Activated CD4-positive, alpha-beta T cell treated with anti-CD3 and anti-CD28 coated beads for 1 hour (primary cell): ENCODE data around the gene FCER1A.
"Not testable (repeated sequence)": the region's sequence is repeated elsewhere in the genome, so short reads cannot be mapped to it uniquely, and the experiment has no call there.

Experiments
- DNase-seq: peaks from one replicate; pipeline ENCODE4 v3.0.0-alpha.2; 2020

The FCER1A gene

GRCh38 chr1:159302095-159302494 is at the start of gene FCER1A:
FCER1A (plus strand) TSS chr1:159302336; CDS start chr1:159302365, 29 bp downstream.
- DNase-seq = no peak

DNA sequence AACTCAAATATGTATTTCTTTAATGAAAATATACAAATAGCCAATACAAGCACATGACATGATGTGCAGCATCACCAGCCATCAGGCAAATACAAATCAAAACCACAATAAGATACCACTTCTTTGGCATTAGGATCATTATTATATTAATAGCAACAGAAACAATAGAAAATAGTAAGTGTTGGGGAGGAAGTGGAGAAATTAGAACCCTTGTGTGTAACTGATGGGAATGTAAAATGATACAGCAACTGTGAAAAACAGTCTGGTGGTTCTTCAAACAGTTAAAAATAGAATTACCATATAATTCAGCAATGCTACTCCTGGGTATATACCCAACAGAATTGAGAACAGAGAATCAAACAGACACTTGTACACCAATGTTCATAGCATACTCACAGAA is 40.8 kb upstream of the FCER1A start:
- no peak for DNase-seq

- no peak for DNase-seq
Measured at GRCh38 chr1:159261721-159262494, 40.2 kb upstream of the FCER1A start.

- no peak for DNase-seq
Measured at GRCh38 chr1:159266832-159267231, 35.3 kb upstream of the FCER1A start.

DNA sequence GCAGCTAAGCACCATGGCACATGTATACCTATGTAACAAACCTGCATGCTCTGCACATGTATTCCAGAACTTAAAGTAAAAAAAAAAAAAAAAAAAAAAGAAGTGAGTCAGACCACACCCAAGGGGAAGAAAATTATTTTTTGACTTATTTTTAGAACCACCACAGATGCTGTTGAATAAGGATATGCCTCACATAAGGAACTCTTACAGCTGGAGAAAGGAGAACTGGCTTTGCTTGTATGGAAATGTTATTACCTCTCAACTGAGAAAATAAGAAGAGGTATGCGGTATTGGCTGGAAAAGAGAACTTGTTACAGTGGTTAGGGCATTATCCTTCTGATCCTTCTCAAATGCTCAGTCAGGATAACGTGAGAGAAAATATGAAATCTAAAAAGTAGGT is 27.5 kb upstream of the FCER1A start:
- DNase-seq = no peak

- DNase-seq = no peak
Measured at GRCh38 chr1:159275891-159276290, 26.2 kb upstream of the FCER1A start.

- no peak for DNase-seq
Measured at GRCh38 chr1:159279773-159280172, 22.4 kb upstream of the FCER1A start.

DNA sequence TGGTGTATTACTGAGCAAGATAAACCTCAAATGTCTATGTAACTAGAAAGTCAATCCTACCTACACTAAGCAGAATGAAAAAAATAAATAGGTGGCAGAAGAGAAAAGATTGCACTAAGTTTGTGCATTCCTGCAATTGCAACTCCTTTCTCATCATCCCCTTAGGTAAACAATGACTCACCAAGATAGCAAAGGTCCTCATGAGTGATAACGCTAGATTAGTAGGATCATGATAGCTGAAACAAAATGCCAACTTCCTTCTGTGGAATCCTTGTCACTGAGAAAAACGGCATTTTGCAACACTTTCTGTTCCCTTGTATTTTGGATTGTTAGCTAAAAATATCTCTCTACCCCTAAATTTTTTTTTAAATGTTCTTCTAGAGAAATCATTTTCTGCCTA is 20.0 kb upstream of the FCER1A start:
- no peak for DNase-seq

DNA sequence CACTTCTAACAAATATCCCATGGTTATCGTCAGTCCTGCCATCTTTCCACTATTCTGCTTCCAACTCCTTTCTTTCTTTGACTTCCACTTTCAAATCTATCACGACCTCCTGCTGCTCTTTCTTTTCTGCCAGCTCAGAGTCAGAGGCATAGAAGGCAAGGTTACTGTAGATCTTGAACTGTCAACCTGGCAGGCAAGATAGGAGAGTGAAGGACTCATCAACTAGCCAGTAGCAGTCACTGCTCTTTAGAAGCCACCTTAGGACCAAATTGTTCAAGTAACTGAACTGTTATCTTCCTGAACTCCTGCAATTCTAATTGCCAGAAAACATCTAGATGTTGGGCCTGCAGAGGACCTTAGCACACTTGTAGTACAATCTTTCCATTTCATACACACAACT is 13.1 kb upstream of the FCER1A start:
- no peak for DNase-seq

DNA sequence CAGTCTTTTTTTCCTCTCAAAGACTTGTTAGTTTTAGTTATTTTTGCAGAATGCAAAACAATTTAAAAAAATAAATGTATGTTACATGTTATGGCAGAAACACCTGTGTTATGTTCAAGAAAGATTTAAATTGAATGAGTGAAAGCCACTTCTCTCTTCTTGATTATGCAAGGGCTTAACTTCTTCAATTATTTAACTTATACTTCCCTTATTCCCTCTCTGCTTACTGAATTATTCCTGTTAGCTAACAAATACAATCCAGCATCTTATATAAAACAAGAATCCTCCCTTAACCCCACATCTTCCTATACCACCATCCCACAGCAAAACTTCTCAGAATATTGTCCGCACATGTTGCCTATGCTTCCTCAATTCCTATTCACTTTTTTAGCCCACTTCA is 10.7 kb upstream of the FCER1A start:
- no peak for DNase-seq

- no peak for DNase-seq
Measured at GRCh38 chr1:159296706-159297375, 5.3 kb upstream of the FCER1A start.

GRCh38 chr1:159300146-159300545 is 2.0 kb upstream of the FCER1A start:
- no peak for DNase-seq

DNA sequence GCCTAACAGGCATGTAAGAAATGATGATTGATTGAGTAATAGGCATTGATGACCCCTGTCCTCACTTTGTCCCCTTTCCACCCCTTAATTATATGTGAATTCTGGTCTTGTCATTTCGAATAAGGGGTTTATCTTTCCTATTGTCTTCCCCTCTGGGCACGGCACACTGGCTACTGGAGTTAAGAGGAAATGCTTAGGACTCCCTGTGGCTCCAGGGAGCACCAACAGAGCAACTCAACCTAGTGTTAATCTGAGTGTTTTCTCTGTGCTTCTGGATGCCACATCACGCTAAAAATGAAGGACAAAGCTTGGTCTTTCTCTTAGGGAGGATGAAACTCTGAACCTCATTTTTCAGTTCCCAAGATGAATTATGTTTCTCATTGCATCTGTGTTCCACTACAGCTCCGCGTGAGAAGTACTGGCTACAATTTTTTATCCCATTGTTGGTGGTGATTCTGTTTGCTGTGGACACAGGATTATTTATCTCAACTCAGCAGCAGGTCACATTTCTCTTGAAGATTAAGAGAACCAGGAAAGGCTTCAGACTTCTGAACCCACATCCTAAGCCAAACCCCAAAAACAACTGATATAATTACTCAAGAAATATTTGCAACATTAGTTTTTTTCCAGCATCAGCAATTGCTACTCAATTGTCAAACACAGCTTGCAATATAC is 5.3 kb downstream of the FCER1A start:
- DNase-seq = no peak

- DNase-seq = no peak
Measured at GRCh38 chr1:159311679-159312078, 9.5 kb downstream of the FCER1A start.

DNA sequence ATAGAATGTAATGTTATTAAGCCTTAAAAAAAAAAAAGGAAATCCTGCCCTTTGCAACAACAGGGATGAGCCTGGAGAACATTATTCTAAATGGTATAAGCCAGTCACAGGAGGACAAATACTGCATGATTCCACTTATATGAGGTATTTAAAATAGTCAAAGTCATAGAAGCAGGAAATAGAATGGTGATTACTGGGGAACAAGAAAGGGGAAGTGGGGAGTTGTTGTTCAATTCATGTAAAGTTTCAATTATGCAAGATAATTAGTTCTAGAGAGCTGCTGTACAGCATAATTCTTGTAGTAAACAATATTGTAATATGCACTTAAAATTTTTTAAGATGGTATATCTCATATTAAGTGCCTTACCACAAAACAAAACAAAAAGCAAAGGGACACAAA is 13.2 kb downstream of the FCER1A start:
- no peak for DNase-seq

- no peak for DNase-seq
Measured at GRCh38 chr1:159318784-159319551, 16.8 kb downstream of the FCER1A start.

GRCh38 chr1:159334797-159335196 is 32.7 kb downstream of the FCER1A start:
- no peak for DNase-seq

DNA sequence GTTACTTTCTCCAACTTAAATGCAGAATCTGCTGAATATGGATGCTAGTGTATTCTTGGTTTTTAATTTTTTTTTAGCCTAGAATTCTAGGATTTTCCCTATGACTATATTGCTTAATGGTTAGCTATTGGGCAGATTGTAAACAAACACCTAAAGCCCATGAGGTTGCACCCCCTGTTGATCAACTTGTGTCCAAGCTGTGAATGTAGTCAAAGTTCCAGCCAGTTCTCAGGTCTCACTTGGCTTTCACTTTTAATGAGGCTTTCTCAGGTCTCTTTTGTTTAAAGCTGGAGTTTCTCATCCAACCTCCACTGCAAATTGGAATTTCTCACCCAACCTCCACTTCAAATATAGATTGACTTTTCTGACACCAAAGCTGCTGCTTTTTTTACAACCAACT is 35.9 kb downstream of the FCER1A start:
- no peak for DNase-seq

GRCh38 chr1:159339536-159339935 is 37.4 kb downstream of the FCER1A start:
- DNase-seq = no peak

GRCh38 chr1:159341736-159342135 is 39.6 kb downstream of the FCER1A start:
- DNase-seq = no peak

- no peak for DNase-seq
Measured at GRCh38 chr1:159342761-159343425, 40.8 kb downstream of the FCER1A start.

DNA sequence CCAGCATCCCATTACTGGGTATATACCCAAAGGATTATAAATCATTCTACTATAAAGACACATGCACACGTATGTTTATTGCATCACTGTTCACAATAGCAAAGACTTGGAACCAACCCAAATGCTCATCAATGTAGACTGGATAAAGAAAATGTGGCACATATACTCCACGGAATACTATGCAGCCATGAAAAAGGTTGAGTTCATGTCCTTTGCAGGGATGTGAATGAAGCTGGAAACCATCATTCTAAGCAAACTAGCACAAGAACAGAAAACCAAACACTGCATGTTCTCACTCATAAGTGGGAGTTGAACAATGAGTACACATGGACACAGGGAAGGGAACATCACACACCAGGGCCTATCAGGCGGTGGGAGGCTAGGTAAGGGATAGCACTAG is 47.2 kb downstream of the FCER1A start:
- DNase-seq = not testable (repeated sequence)

GRCh38 chr1:159352436-159352835 is 50.3 kb downstream of the FCER1A start:
- DNase-seq = no peak
